Adipocyte (in vitro differentiated cells): Measurements from ENCODE around the gene PCNP.
A peak's percentile ranks its signal among the peaks of the same experiment; 100 is the strongest.
"Not testable (repeated sequence)": the region's sequence is repeated elsewhere in the genome, so short reads cannot be mapped to it uniquely, and the experiment has no call there.

Source experiments
- DNase-seq: peaks from one replicate; pipeline ENCODE4 v3.0.0-alpha.2; 2015; ENCODE audit warnings: low read depth
- H3K27me3 ChIP-seq: replicated peaks from 2 replicates; pipeline ENCODE4 v1.7.0; 2013; ENCODE audit warnings: mild to moderate bottlenecking, low read length, moderate library complexity; ENCODE audit not compliant: control insufficient read depth, insufficient read depth
- H3K36me3 ChIP-seq: 2 replicates; pipeline ENCODE4 v1.7.0; 2013; ENCODE audit warnings: low read length, mild to moderate bottlenecking, moderate library complexity; ENCODE audit not compliant: control insufficient read depth, insufficient read depth, severe bottlenecking
- H3K4me1 ChIP-seq: 2 replicates; pipeline ENCODE4 v1.7.0; 2013; ENCODE audit warnings: mild to moderate bottlenecking, low read length, moderate library complexity; ENCODE audit not compliant: control insufficient read depth, insufficient read depth
- H3K4me3 ChIP-seq: 2 replicates; pipeline ENCODE4 v1.7.0; 2013; ENCODE audit warnings: mild to moderate bottlenecking, low read length, moderate library complexity
- H3K9ac ChIP-seq: 2 replicates; pipeline ENCODE4 v1.7.0; 2013; ENCODE audit warnings: mild to moderate bottlenecking, low read length, moderate library complexity
- H3K9me3 ChIP-seq: 2 replicates; pipeline ENCODE4 v1.7.0; 2013; ENCODE audit warnings: mild to moderate bottlenecking, low read length, moderate library complexity; ENCODE audit not compliant: control insufficient read depth

Gene PCNP

GRCh38 chr3:101635345-101635744 is 61.4 kb downstream of the PCNP start:
- Histone ChIP-seq H3K36me3 (no peaks in the 10 kb centered on the region), H3K9me3 (no peaks in the 10 kb centered on the region), H3K27me3 (peaks cover 3% of the 10 kb centered on the region), H3K4me3 (no peak overlapping the region), H3K4me1 (no peaks in the 10 kb centered on the region), H3K9ac (no peak overlapping the region)
- no peak for DNase-seq

- H3K4me1 ChIP-seq: no peaks in the 10 kb centered on the region
- DNase-seq: peak; percentile 27
- peaks cover 3% of the 10 kb centered on the region for H3K27me3 ChIP-seq
- no peaks in the 10 kb centered on the region for H3K36me3 ChIP-seq
- no peak overlapping the region for H3K9ac ChIP-seq
- no peaks in the 10 kb centered on the region for H3K9me3 ChIP-seq
- H3K4me3 ChIP-seq: no peak overlapping the region
Observed at GRCh38 chr3:101635954-101636798, 62.2 kb downstream of the PCNP start.

- H3K9ac ChIP-seq: no peak overlapping the region
- H3K4me1 ChIP-seq: no peaks in the 10 kb centered on the region
- no peaks in the 10 kb centered on the region for H3K9me3 ChIP-seq
- H3K36me3 ChIP-seq: no peaks in the 10 kb centered on the region
- H3K4me3 ChIP-seq: no peak overlapping the region
- H3K27me3 ChIP-seq: peaks cover 3% of the 10 kb centered on the region
- DNase-seq: no peak
Observed at GRCh38 chr3:101637451-101637850, 63.5 kb downstream of the PCNP start.

GRCh38 chr3:101638261-101638745 is 64.3 kb downstream of the PCNP start:
- no peaks in the 10 kb centered on the region for H3K4me1 ChIP-seq
- no peak for DNase-seq
- H3K27me3 ChIP-seq: peaks cover 3% of the 10 kb centered on the region
- no peaks in the 10 kb centered on the region for H3K9me3 ChIP-seq
- no peaks in the 10 kb centered on the region for H3K36me3 ChIP-seq
- no peak overlapping the region for H3K9ac ChIP-seq
- no peak overlapping the region for H3K4me3 ChIP-seq

DNA sequence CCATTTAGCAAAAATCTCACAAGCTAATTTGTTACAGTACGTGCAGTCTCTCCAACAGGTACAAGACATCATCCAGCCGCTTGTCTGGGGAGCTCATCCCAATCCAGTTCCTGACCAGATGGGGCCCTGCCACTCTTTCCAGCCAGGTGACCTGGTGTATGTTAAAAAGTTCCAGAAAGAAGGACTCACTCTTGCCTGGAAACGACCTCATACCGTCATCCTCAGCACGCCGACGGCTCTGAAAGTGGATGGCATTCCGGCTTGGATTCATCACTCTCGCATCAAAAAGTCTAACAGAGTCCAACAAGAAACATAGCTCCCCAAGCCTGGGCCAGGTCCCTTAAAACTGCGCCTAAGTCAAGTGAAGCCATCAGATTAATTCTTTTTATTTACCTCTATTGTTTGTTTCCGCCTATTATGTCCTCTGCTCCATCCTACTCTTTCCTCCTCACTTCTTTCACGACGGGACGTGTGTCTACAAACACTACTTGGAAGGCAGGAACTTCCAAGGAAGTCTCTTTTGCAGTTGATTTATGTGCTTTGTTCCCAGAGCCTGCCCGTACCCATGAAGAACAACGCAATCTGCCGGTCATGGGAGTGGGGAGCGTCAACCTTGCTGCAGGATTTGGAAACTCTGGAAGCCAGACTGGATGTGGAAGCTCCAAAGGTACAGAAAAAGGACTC is 65.4 kb downstream of the PCNP start:
- H3K36me3 ChIP-seq: no peaks in the 10 kb centered on the region
- peaks cover 3% of the 10 kb centered on the region for H3K27me3 ChIP-seq
- peaks cover 9% of the 10 kb centered on the region for H3K4me1 ChIP-seq
- no peaks in the 10 kb centered on the region for H3K9me3 ChIP-seq
- DNase-seq: no peak
- H3K9ac ChIP-seq: no peak overlapping the region
- no peak overlapping the region for H3K4me3 ChIP-seq

DNA sequence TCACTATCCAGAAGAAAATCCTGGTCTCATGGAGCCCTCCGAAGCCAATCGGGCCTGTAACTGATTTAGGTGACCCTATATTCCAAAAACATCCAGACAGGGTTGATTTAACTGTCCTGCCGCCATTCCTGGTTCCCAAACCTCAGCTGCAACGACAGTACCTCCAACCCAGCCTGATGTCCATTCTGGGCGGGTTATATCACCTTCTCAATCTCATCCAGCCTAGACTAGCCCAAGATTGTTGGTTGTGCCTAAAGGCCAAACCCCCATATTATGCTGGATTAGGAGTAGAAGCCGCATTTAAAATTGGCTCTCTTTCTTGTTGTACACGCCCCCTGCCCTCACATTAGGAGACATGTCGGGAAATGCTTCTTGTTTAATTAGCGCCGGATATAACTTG is 66.3 kb downstream of the PCNP start:
- no peaks in the 10 kb centered on the region for H3K27me3 ChIP-seq
- H3K4me1 ChIP-seq: peaks cover 11% of the 10 kb centered on the region
- H3K9ac ChIP-seq: no peak overlapping the region
- H3K36me3 ChIP-seq: no peaks in the 10 kb centered on the region
- no peak for DNase-seq
- H3K4me3 ChIP-seq: no peak overlapping the region
- H3K9me3 ChIP-seq: no peaks in the 10 kb centered on the region

GRCh38 chr3:101641397-101642115 is 67.6 kb downstream of the PCNP start:
- DNase-seq, H3K36me3 ChIP-seq, H3K9ac ChIP-seq, H3K4me3 ChIP-seq, H3K27me3 ChIP-seq, H3K9me3 ChIP-seq: not testable (repeated sequence)
- H3K4me1 ChIP-seq: peaks cover 11% of the 10 kb centered on the region

GRCh38 chr3:101642441-101642840 is 68.5 kb downstream of the PCNP start:
- Histone ChIP-seq H3K9ac (no peak overlapping the region), H3K27me3 (no peaks in the 10 kb centered on the region), H3K4me3 (no peak overlapping the region), H3K9me3 (no peaks in the 10 kb centered on the region), H3K4me1 (peaks cover 11% of the 10 kb centered on the region), H3K36me3 (no peaks in the 10 kb centered on the region)
- DNase-seq: no peak

DNA sequence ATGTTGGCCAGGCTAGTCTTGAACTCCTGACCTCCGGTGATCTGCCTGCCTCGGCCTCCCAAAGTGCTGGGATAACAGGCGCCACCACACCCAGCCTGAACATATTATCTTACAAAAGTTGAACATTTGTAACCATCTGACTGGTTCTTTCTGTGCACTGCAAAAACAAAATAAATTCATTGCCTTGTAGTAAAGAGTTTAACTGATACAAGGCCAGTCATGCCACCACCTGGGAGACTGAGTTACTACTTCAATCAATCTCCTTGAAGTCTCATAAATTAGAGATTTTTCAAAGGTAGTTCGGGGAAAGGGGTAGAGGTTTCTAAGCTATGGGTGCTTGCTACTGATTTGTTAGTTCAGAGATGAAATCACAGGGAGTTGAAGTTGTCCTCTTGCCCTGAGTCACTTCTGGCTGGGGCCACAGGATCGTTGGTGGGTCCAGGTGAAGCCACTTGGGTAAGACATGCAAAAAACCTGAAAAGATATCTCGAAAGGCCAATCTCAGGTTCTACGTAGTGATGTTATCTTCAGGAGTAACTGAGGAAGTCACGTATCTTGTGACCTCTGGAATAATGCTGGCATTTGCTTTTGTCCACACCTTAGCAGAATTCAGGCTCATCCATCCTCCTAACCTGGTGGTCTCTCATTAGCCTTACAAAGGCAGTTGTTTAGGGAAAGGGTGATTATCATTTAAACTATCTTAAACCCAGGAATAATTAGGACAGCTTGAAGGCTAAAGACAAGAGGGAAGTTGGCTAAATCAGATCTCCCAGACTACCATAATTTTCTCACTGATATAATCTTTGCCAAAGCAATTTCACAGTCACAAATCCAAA is 69.2 kb downstream of the PCNP start:
- no peaks in the 10 kb centered on the region for H3K27me3 ChIP-seq
- no peak for DNase-seq
- peaks cover under 1% of the 10 kb centered on the region for H3K36me3 ChIP-seq
- no peak overlapping the region for H3K9ac ChIP-seq
- H3K4me1 ChIP-seq: peaks cover 11% of the 10 kb centered on the region
- no peaks in the 10 kb centered on the region for H3K9me3 ChIP-seq
- no peak overlapping the region for H3K4me3 ChIP-seq
